LHCN-M2 (cell line): ENCODE results near the gene TEX11. TPM values are rescaled to one million over a fixed set of nuclear protein-coding genes. Genes with fewer than 3 reads are reported as not detected.

ENCODE experiments used
- DNase-seq: peaks from one replicate; pipeline ENCODE4 v3.0.0-alpha.2; 2012; ENCODE audit warnings: low read depth
- total RNA-seq: library from RNA; depleted of rRNA; stranded (reverse); fragments of >200 nt; gene quantifications from 2 replicates; pipeline ENCODE4 v1.2.3, GENCODE V29; 2014; rRNA removed

Gene TEX11
- total RNA-seq, 1 experiment from 2014 or later, result not detected

- DNase-seq, result no peak
Observed at GRCh38 chrX:70498129-70498528, 410.4 kb downstream of the TEX11 start.

GRCh38 chrX:70497026-70497425 lies 411.5 kb downstream of the TEX11 start:
- DNase-seq, result no peak

DNA sequence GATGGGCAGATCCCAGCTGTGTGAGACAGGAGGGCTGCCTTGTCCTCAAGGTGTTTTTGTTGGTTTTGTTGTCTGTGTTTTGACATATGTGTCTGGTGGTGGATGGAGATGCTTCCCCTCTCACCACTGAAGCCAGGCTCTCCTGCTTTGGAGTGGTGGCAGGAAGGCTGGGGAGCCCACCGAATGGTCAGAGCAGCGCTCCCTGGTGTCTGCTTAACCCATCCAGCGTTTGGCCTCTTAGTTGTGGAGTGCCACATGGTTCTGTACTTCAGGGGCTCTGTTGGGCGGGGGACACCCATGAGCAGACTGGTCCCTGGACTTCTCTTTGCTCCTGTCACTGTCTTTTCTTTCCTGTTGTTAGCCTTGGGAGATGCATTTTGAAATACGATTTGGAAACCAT lies 412.0 kb downstream of the TEX11 start:
- DNase-seq, result no peak

DNA sequence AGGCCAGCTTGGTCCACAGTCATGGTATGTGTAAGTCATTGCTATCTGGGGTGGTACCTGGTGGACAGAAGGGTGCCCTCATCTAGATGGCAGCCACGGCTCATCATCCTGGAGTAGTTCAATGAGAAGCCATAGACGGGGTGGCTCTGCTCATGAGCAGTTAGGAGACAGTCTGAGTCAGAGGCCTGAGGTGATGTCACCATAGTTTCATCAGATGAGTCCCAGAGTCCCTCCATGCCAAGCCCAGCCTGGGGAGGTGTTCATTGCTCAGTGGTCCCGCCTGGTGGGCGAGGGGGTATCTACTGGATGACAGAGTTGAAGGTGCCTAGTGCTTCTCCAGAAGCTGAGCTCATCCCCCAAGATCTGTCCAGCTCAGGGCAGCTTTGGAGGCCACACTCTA lies 414.1 kb downstream of the TEX11 start:
- DNase-seq, result no peak

DNA sequence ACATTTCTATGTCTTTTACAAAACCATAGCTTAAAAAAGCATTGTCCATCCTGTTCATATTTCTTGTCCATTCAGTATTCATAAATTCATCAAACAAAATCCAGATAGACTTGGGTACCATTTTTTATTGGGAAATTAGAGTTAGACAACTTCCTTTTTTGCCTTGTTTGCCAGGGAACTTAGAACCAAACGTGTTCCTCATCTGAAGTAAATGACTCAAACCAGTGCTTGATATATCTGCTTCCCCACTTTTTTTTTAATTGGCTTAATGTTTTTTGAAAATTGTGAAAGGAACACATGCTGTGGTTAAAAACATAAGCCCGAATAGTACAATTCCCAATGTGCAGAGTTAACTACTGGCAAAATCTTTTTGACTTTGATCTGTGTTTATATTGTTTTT lies 419.7 kb downstream of the TEX11 start:
- no peak for DNase-seq

- no peak for DNase-seq
Observed at GRCh38 chrX:70485466-70485865, 423.0 kb downstream of the TEX11 start.

DNA sequence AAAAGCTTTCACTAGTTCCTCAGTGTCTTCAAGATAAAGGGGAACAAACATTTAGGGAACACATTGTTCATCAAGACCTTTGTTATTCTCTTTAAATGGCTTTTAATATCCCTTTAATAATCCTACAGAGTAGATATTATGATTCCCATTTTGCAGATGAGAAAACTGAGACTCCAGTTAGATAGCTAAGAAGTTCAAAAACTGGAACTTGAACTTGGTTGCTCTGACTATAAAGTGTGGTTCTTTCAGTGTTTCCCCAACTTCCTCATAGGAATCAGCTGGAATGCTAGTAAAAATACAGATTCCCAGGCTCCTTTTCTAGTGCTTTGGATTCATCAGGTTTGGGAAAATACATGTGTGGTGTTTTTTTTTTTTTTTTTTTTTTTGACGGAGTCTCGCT lies 426.2 kb downstream of the TEX11 start:
- DNase-seq, result no peak

- DNase-seq, result no peak
Observed at GRCh38 chrX:70481471-70482270, 426.8 kb downstream of the TEX11 start.

DNA sequence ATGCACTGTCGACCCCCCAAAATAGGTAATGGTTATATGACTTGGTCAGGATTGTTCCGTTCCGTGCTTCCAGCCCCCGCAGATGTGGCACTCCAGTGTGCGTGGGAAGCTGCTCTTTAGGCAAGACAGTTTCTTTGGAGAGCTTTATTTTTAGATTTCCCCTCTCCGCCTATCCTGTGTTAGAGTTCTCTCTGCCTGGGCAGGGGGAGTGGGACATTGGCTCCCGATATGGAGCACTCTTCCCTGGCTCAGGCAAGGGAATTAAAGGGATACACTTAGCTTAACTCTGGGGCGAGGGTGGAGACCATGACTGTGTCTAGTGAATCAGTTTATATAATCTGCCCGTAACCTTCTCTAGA lies 427.9 kb downstream of the TEX11 start:
- DNase-seq, result no peak

DNA sequence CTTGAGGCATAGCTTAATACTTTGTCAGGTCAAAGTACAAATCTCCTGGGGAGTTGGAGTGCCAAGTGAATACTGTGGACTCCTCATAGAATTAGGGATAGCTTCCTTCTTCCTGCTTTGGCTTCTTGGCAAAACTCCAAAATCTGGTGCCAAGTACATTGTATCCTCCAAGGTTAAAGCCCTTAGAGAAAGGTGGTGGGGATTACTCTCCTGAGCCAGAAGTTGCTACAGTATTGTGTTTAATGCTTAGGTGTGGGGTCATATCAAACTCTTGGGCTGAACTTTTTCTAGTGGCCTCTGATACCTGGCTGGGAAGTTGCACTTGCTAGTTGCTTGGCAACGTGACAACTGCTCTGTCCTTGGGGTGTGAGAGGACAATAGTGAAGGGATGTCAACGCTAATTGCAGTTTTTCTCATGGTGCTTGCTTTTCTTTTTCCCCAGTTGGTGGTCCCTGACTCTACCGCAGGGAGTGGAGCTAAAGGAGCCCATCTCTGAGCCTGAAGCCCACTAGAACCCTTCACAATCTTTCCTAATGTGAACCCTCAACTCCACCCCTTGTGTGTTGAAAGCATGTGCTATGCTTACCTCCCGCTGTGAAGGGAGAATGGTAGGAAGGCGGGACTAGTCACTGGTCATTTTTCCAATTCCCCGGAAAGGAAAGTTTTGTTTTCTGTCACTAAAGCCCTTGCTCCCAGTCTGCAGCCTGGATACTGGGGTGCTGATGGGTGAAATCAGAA lies 428.4 kb downstream of the TEX11 start:
- DNase-seq, result no peak

DNA sequence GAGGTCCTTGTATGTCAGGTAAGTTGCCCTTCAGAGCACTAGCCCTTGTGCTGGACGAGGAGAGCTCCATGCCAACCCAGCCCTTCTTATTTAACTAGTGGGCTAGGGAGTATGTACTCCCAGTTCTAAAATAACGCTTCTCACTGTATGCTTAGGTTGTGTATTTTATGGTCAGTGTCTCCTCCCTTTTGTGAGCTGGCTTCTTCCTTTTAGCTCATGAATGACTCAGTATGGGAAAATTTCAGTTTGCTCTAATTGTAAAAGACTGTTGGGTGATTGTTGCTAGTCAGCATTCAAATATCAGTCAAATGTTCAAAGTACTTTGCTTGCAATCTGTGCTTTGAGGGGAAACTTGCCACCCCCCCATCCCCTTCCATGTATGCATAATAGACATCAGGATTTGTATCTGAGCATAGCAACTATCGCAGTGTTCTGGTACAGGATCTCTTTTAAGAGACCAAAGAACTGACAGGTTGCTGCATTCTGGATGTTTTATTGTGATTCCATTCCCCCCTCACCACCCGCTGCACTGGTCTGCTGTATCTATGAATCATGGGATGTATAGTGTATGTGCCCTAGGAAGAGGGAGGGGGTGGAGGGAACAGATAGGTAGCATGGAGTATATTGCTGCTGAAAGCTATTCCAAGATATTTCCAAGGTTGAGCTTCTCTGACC lies 429.1 kb downstream of the TEX11 start:
- peak; percentile 71 for DNase-seq

Other genes starting within 250 kb of the TEX11 start
- gene SLC7A3, start 22.4 kb upstream of the TEX11 start, total RNA-seq, result 0.11 TPM in 1 of 2 replicates, not detected in the other
- gene SNX12, start 159.6 kb upstream of the TEX11 start, total RNA-seq, result 72.2 and 88.6 TPM in 2 replicates
- 0.77 and 2.2 TPM in 2 replicates for gene FOXO4, start 187.1 kb upstream of the TEX11 start, total RNA-seq
- not detected in 2 replicates for gene CXorf65, start 198.0 kb upstream of the TEX11 start, total RNA-seq
- gene IL2RG, start 202.9 kb upstream of the TEX11 start, total RNA-seq, result not detected in 2 replicates
- gene MED12, start 209.9 kb upstream of the TEX11 start, total RNA-seq, result 14.2 and 21.3 TPM in 2 replicates
- 0.06 and 0.23 TPM in 2 replicates for gene NLGN3, start 236.1 kb upstream of the TEX11 start, total RNA-seq